Esophagus squamous epithelium (tissue), 5 donors: ENCODE measurements around the gene GLYATL3. TPM values are rescaled to one million over a fixed set of nuclear protein-coding genes. Genes with fewer than 3 reads are reported as not detected.

Source experiments
- DNase-seq: peaks from one replicate; lab custom pipeline; 2025; lab: John Stamatoyannopoulos, UW
- H3K27ac ChIP-seq, 4 donors: fragments of 200-600 bp; sonication (generic); one replicate each; pipeline ENCODE4 v1.5.1; 2016 to 2019; ENCODE audit warnings: mild to moderate bottlenecking in 1 of 4
- H3K27me3 ChIP-seq, 4 donors: fragments of 200-600 bp; sonication (generic); 1 replicate in 3 of 4; 2 replicates in 1 of 4; pipeline versions ENCODE4 v1.5.1 to v1.6.0; 2017 to 2021; ENCODE audit warnings: antibody characterized with exemption in 1 of 4
- H3K36me3 ChIP-seq, 3 donors: fragments of 200-600 bp; sonication (generic); one replicate each; pipeline ENCODE4 v1.5.1; 2016 to 2019
- H3K4me1 ChIP-seq, 3 donors: fragments of 200-600 bp; sonication (generic); one replicate each; pipeline ENCODE4 v1.5.1; 2017 to 2019
- H3K4me3 ChIP-seq, 4 donors: fragments of 200-600 bp; sonication (generic); 1 replicate in 3 of 4; 2 replicates in 1 of 4; pipeline ENCODE4 v1.5.1; 2016 to 2019; ENCODE audit warnings: mild to moderate bottlenecking in 2 of 4, moderate library complexity in 1 of 4
- H3K9me3 ChIP-seq, 3 donors: fragments of 200-600 bp; sonication (generic); one replicate each; pipeline ENCODE4 v1.5.1; 2016 to 2019
- CTCF ChIP-seq, 6 experiments: fragments of 450-650 bp in 4 of 6; fragments of 200-600 bp in 2 of 6; sonication (generic) in 2 of 6; IDR thresholded peaks; one replicate each; pipeline ENCODE4 v1.5.1; 2016 to 2019; ENCODE audit warnings: antibody characterized with exemption in 6 of 6, mild to moderate bottlenecking in 4 of 6, moderate library complexity in 4 of 6
- POLR2A ChIP-seq, 4 donors: fragments of 450-650 bp; IDR thresholded peaks; one replicate each; pipeline ENCODE4 v1.6.1; 2017; ENCODE audit warnings: antibody characterized with exemption in 4 of 4, mild to moderate bottlenecking in 4 of 4, moderate library complexity in 3 of 4
- WGBS, 2 donors: methylation state at CpG; one replicate each; pipeline ENCODE4 v1.1.5; 2018; 5-methylcytosine and 5-hydroxymethylcytosine counted together
- intact Hi-C: fragments of 100-400 bp; cut with DNase I; formaldehyde crosslinking; loops from one replicate; pipeline ENCODE4 v1.15.0; 2022
- total RNA-seq, 4 donors: library from RNA; depleted of rRNA; stranded (reverse); fragments of >200 nt; gene quantifications; one replicate each; pipeline ENCODE4 v1.1.0, GENCODE V29; 2016
- donor health status: DM: yes; HTN: yes; CAD: no.

GLYATL3 gene
- total RNA-seq, 4 donors from 2014 or later: not detected

GRCh38 chr6:49522710-49523593, 23.2 kb downstream of the GLYATL3 start:
- 71 to 72% methylated on average over 7 of the region's 7 CpGs for WGBS, 2 donors
- no peak overlapping the region for H3K27ac ChIP-seq
- no peak for TF ChIP-seq POLR2A (IDR thresholded peaks at IDR 0.05)
- no peak for TF ChIP-seq CTCF (IDR thresholded peaks at IDR 0.05)
- intact Hi-C loops: no loop called here
- no peak for DNase-seq
- H3K36me3 ChIP-seq: no peaks in the 10 kb centered on the region
- no peaks in the 10 kb centered on the region for H3K9me3 ChIP-seq
- H3K27me3 ChIP-seq: peaks cover 0 to 7% (median 1%) of the 10 kb centered on the region in 4 donors
- H3K4me3 ChIP-seq: no peak overlapping the region
- no peaks in the 10 kb centered on the region for H3K4me1 ChIP-seq

GRCh38 chr6:49523901-49524300, 24.2 kb downstream of the GLYATL3 start:
- Histone ChIP-seq H3K27ac (no peak overlapping the region), H3K36me3 (no peaks in the 10 kb centered on the region), H3K9me3 (no peaks in the 10 kb centered on the region), H3K27me3 (peaks cover 0 to 7% (median 1%) of the 10 kb centered on the region in 4 donors), H3K4me1 (peaks cover 0 to 3% (median 0%) of the 10 kb centered on the region in 3 donors), H3K4me3 (no peak overlapping the region)
- DNase-seq: no peak
- intact Hi-C loops: no loop called here
- 94% methylated on average over 1 of the region's 1 CpG for WGBS, 2 donors
- no peak for TF ChIP-seq POLR2A (IDR thresholded peaks at IDR 0.05)
- TF ChIP-seq CTCF (IDR thresholded peaks at IDR 0.05): no peak

GRCh38 chr6:49524541-49524940, 24.8 kb downstream of the GLYATL3 start:
- TF ChIP-seq CTCF (IDR thresholded peaks at IDR 0.05) (no peak), POLR2A (IDR thresholded peaks at IDR 0.05) (no peak)
- Histone ChIP-seq H3K4me3 (no peak overlapping the region), H3K27me3 (peaks cover 0 to 14% (median 1%) of the 10 kb centered on the region in 4 donors), H3K36me3 (no peaks in the 10 kb centered on the region), H3K27ac (no peak overlapping the region), H3K4me1 (peaks cover 0 to 6% (median 3%) of the 10 kb centered on the region in 3 donors), H3K9me3 (no peaks in the 10 kb centered on the region)
- intact Hi-C loops: no loop called here
- DNase-seq: no peak
- WGBS, 2 donors: 42 to 57% methylated on average over 7 of the region's 7 CpGs

- peaks cover 0 to 6% (median 3%) of the 10 kb centered on the region in 3 donors for H3K4me1 ChIP-seq
- intact Hi-C loops: no loop called here
Observed at GRCh38 chr6:49526598-49526997, 26.9 kb downstream of the GLYATL3 start.

More at GRCh38 chr6:49526598-49526997, 26.9 kb downstream of the GLYATL3 start:
- Histone ChIP-seq H3K27ac (no peak overlapping the region), H3K4me3 (no peak overlapping the region), H3K36me3 (no peaks in the 10 kb centered on the region), H3K27me3 (peaks cover 0 to 15% (median 1%) of the 10 kb centered on the region in 4 donors), H3K9me3 (no peaks in the 10 kb centered on the region)
- DNase-seq: no peak
- 81 to 82% methylated on average over 4 to 10 of the region's 12 CpGs for WGBS, 2 donors
- TF ChIP-seq POLR2A (IDR thresholded peaks at IDR 0.05) (no peak), CTCF (IDR thresholded peaks at IDR 0.05) (no peak)
